Left ventricle myocardium superior (tissue), 1 donor: ENCODE measurements around the gene CD2. TPM values are rescaled to one million over a fixed set of nuclear protein-coding genes. Genes with fewer than 3 reads are reported as not detected.

ENCODE experiments used
- ATAC-seq: fragments of 200-7000 bp; cut with Tn5 transposase; one replicate; pipeline ENCODE4 v1.9.1; 2020; ENCODE audit warnings: mild to moderate bottlenecking, moderate library complexity
- DNase-seq: peaks from one replicate; pipeline ENCODE4 v3.0.0-alpha.2; 2020
- intact Hi-C: fragments of 100-400 bp; cut with micrococcal nuclease; formaldehyde crosslinking; loops from one replicate; pipeline ENCODE4 v1.11.0; 2022
- total RNA-seq: library from RNA; stranded (reverse); fragmentation: NEBNext Ultra II Directional; extraction: Animal tissue kit (Norgen Biotek cat#: 25700); gene quantifications from one replicate; pipeline ENCODE4 v1.2.1, GENCODE V29; 2021
- donor health status: DM: no; HTN: yes; CAD: no; lungs with severe emphysema.

The CD2 gene
- total RNA-seq, 1 donor from 2014 or later = 1.7 TPM

DNA sequence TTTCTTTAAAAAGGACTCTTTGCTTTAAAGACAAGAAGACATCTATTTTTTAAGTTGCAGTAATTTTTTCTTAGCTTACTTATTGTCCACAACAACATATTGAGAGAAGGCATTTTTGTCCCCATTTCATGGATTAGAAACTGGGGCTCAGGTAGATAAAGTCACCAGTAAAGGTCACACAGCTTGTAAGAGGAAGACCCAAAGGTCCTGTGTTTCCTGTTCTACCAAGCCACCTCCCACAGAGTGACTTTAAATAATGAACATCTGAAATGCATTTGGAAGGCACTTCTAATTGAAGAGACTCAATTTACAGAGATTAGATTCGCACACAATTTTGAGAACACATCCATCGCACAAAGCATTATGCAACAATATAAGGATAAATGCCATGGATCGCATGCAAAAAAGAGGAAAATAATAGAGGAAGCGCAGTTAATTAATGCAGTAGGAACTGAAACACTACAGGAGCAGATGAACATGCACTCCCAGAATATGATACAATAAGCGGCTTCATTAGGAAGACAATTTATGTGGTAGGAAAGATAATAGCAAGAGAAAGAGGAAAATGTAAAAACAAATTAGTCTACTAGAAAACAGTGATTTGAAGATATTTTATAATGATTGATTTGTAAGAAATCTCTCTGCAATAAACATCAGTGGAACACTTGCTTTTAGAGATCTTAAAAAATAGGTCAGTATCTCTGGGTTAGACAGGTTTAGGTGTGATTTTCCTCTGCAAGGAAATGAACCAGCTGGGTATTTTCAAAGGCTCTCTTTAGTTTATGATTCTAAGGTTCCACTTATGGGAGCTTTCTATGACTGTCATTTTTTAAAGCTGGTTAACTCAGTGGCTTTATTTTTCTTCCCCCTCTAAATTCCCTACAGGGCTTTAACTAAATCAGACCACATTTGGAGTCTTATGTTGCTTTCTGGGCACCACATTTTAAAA, 27.1 kb upstream of the CD2 start:
- intact Hi-C loops = no loop called here
- DNase-seq (no peak), ATAC-seq (no peak)

GRCh38 chr1:116731439-116731838, 22.8 kb upstream of the CD2 start:
- DNase-seq (no peak), ATAC-seq (no peak)
- intact Hi-C loops = no loop called here

- ATAC-seq (no peak), DNase-seq (no peak)
- intact Hi-C loops = no loop called here
These were observed 21.5 kb upstream of the CD2 start for GRCh38 chr1:116732726-116733125.

DNA sequence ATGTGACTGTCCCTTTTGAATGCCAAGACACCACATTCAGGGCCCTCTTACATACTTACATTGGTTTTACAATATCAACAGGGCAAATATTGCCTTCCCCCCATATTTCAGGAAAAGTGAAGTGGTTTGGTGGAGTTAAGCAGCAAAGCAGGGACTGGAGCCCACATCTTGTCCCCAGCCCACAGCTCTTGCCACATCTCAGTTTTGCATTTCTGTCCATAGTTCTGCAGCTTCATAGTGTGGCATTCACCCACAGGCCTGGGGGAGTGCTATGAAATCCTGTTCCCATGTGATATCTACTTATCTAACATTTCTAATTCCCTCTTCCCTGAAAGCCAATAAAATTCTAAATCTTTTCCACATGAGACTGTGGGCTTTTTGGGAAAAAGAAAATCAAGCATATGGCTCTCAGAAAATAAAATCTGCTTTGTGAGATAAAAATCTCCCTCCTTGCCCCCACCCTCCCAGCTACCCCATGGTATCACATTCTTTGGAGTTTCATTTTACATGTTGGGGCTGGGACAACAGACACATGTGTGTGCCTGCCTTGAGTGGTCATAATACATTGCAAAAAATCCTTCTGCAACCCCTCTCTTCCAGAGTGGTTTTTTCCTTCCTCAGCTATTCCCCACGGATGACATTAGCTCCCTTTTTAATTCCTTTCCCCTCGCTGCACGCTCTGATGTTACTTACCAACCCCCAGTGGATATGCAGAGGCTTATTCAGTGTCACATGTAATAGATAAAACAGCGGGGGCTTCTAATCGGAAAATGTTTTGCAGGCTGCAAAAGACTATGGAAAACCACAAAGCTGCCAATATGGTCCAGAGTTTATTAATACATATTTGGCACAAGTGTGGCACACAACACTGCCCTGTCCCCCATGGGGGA, 20.5 kb upstream of the CD2 start:
- intact Hi-C loops = no loop called here
- DNase-seq (no peak), ATAC-seq (no peak)

- no peak for DNase-seq
- intact Hi-C loops = loop anchor here (5.0 kb wide), 1 partner anchor 317 kb away; no protein-coding TSS in a partner anchor
- no peak for ATAC-seq
These were observed 19.0 kb upstream of the CD2 start for GRCh38 chr1:116735246-116735645.

GRCh38 chr1:116737020-116737854, 17.0 kb upstream of the CD2 start:
- peak; percentile 69 for ATAC-seq
- intact Hi-C loops = loop anchor here (5.0 kb wide), 1 partner anchor 315 kb away; no protein-coding TSS in a partner anchor
- peak; percentile 63 for DNase-seq

GRCh38 chr1:116737855-116738321, 16.3 kb upstream of the CD2 start:
- no peak for DNase-seq
- ATAC-seq = no peak
- intact Hi-C loops = loop anchor here (5.0 kb wide), 1 partner anchor 314 kb away; no protein-coding TSS in a partner anchor

GRCh38 chr1:116738673-116739370, 15.4 kb upstream of the CD2 start:
- DNase-seq (no peak), ATAC-seq (no peak)
- intact Hi-C loops = loop anchor here (5.0 kb wide), 1 partner anchor 313 kb away; no protein-coding TSS in a partner anchor

GRCh38 chr1:116739371-116740012, 14.7 kb upstream of the CD2 start:
- DNase-seq = no peak
- intact Hi-C loops = loop anchor here (5.0 kb wide), 1 partner anchor 313 kb away; no protein-coding TSS in a partner anchor
- ATAC-seq = no peak

DNA sequence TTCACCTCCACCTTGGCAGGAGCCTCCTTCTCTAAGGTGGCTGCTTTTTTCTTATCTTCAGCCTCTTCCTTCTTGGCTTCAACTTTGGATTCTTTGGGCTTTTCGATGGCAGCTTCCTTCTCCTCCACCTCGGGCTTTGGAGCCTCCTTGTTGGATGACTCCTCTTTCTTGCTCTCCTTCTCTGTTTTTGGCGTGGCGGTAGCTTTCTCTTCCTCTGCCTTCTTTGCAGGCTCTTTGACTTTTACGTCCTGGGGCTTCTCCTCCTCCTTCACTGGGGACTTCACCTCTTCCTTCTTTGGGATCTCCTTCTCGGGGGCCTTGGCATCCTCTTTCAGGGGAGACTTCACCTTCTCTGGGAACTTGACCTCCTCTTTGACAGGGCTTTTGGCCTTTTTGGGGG, 13.9 kb upstream of the CD2 start:
- ATAC-seq (no peak), DNase-seq (no peak)
- intact Hi-C loops = no loop called here

- intact Hi-C loops = no loop called here
- DNase-seq (no peak), ATAC-seq (no peak)
These were observed 13.5 kb upstream of the CD2 start for GRCh38 chr1:116740746-116741145.

GRCh38 chr1:116741836-116742565, 12.2 kb upstream of the CD2 start:
- intact Hi-C loops = no loop called here
- no peak for DNase-seq
- no peak for ATAC-seq

GRCh38 chr1:116743535-116743934, 10.7 kb upstream of the CD2 start:
- ATAC-seq = no peak
- DNase-seq = no peak
- intact Hi-C loops = no loop called here

GRCh38 chr1:116748272-116748671, 6.0 kb upstream of the CD2 start:
- DNase-seq (no peak), ATAC-seq (no peak)

GRCh38 chr1:116751146-116751545, 3.1 kb upstream of the CD2 start:
- ATAC-seq = no peak
- intact Hi-C loops = no loop called here
- DNase-seq = no peak

More at GRCh38 chr1:116748272-116748671, 6.0 kb upstream of the CD2 start:
- intact Hi-C loops = no loop called here

DNA sequence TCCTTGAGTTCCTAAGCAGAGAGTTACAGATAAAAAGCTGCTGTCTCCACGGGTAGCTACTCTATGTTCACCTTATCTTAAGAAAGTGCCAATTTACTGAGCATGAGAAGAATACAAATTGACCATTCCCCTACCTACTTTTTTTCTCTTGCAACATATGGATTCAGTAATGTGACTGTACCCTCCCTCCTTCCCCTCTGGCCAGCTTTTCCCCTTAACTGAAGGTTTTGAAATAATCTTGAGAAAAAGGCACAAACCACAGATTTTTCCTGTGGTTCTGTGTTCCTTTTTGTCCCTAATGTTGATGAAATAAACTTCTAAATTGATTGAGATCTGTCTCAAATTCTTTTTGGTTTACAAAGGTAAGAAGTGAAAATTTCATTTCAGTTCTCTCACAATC, 2.6 kb upstream of the CD2 start:
- ATAC-seq = no peak
- intact Hi-C loops = no loop called here
- no peak for DNase-seq

GRCh38 chr1:116753312-116753711, 918 bp upstream of the CD2 start:
- DNase-seq (no peak), ATAC-seq (no peak)
- intact Hi-C loops = no loop called here
